ENCODE results near the gene CXCL10.

DNA sequence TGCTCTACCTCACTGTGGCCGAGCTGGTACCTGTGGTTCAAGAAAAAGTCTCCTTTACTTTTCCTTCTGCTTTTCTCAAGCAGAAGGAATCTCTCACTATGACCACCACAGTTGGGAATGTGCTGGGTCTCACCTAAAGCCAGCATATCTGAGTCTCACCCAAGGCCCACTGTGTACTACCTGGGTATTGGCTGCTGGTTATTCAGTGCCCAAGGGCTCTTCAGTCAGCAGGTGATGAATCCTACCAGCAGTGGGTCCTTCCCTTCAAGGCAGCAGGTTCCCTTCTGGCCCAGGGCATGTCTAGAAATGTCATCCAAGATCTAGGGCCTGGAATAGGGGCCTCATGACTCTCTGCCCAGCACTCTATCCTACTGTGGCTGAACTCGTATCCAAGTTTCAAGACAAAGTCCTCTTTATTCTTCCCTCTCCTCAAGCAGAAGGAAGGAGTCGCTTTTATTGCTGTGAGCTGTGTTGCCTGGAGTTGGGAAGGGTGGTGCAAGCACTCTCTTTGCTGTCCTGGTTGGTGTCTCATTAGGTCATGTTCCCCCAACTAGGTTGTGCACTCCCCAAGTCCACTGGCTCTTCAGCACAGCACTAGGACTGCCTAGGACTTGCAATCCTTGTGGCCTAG lies 6.1 kb downstream of the CXCL10 start:
- TF ChIP-seq, protein P1, sequence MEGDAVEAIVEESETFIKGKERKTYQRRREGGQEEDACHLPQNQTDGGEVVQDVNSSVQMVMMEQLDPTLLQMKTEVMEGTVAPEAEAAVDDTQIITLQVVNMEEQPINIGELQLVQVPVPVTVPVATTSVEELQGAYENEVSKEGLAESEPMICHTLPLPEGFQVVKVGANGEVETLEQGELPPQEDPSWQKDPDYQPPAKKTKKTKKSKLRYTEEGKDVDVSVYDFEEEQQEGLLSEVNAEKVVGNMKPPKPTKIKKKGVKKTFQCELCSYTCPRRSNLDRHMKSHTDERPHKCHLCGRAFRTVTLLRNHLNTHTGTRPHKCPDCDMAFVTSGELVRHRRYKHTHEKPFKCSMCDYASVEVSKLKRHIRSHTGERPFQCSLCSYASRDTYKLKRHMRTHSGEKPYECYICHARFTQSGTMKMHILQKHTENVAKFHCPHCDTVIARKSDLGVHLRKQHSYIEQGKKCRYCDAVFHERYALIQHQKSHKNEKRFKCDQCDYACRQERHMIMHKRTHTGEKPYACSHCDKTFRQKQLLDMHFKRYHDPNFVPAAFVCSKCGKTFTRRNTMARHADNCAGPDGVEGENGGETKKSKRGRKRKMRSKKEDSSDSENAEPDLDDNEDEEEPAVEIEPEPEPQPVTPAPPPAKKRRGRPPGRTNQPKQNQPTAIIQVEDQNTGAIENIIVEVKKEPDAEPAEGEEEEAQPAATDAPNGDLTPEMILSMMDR (IDR thresholded peaks at IDR 0.05; ENCODE audit: low read depth, low read length, missing input control) = no peak
- no peak for TF ChIP-seq RAD21 (IDR thresholded peaks at IDR 0.05)
- no peak for TF ChIP-seq GABPA (IDR thresholded peaks at IDR 0.05 in 1 of 2, conservative IDR thresholded peaks at IDR 0.05 in 1 of 2)
- TF ChIP-seq, protein P2, sequence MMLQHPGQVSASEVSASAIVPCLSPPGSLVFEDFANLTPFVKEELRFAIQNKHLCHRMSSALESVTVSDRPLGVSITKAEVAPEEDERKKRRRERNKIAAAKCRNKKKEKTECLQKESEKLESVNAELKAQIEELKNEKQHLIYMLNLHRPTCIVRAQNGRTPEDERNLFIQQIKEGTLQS (IDR thresholded peaks at IDR 0.05) = no peak
- TF ChIP-seq YY1 (IDR thresholded peaks at IDR 0.05) = no peak
- no peak for TF ChIP-seq JUND (IDR thresholded peaks at IDR 0.05)

Measured in liver (tissue), 3 donors.